ENCODE measurements around the gene SAMD14. TPM values are rescaled to one million over a fixed set of nuclear protein-coding genes. Genes with fewer than 3 reads are reported as not detected.

Gene SAMD14
- total and polyA plus RNA-seq, 2 of the 4 experiments (the other 2 are of a cell fraction), result 1.4 to 6.2 TPM

DNA sequence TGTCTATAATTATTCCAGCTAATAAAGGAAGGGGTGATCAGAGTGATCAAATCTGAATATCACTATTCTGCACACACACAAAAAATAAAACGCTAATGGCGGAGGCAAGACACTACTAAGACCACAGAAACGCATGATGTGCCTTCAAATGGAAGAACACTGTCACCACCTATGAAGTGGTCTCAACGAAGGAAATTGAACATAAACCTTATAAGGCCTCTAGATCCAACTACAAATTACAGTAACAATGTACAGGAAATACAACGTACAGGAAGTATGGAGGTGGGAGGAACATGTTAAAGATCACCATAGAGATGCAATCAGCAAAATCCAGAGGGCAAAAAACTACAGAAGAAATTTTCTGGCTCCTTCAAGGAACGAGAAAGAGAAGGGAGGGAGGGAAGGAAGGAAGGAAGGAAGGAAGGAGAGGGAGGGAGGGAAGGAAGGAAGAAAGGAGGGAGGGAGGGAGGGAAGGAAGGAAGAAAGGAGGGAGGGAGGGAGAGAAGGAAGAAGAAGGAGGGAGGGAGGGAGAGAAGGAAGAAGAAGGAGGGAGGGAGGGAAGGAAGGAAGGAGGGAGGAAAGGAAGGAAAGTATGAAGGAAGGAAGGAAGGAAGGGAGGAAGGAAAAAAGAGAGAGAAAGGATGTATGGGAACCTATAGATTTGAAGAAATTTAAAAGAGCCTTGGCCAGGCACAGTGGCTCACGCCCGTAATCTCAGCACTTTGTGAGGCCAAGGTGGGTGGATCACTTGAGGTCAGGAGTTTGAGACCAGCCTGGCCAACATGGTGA, 32.7 kb upstream of the SAMD14 start (continued):
- TF ChIP-seq RFX5 (IDR thresholded peaks at IDR 0.05; ENCODE audit: low read depth, low read length), result no peak

DNA sequence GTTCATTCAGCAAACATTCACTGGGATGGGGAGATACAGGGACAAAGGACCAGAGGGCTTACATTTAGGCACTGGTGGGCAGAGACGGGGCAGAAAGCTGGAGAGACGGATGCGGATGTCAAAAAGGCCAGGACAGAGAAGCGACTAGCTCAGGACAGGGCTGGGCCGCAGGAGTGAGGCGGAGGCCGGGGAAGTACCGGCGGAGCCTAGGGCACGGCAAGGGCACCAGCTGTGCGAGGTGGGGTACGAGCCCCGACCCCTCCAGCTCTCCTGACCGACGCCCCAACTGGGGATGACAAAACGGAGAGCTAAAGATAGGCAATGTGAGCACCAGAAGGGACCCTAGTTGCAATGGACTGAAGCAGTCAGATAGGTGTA, 31.9 kb upstream of the SAMD14 start:
- Histone ChIP-seq H4K91ac (ENCODE audit: insufficient read depth, low read depth, low read length) (peak overlapping the region; percentile 80; the same call in 1 of the 2 replicates), H2AFZ (replicated peaks; ENCODE audit: low read length, poor library complexity) (peak overlapping the region; percentile 100), H2BK120ac (ENCODE audit: low read depth, low read length) (peak overlapping the region; percentile 90), H3K18ac (ENCODE audit: low read depth, low read length) (peak overlapping the region; percentile 15; the same call in 1 of the 2 replicates), H3K27ac (ENCODE audit: insufficient read depth, low read length) (no peak overlapping the region), H2BK15ac (ENCODE audit: low read depth, low read length) (peak overlapping the region; percentile 79; the same call in 1 of the 3 replicates), H3K79me1 (ENCODE audit: low read depth in 1 of 2, low read length in 2 of 2) (peaks cover 0 to 5% of the 10 kb centered on the region in 2 experiments; a peak in 1 of 4 replicates), H3K4me3 (ENCODE audit: insufficient read depth, low read depth, low read length) (peak overlapping the region; percentile 10; the same call in 1 of the 2 replicates), H3K4ac (ENCODE audit: low read depth, low read length) (peak overlapping the region; percentile 85), H3K56ac (ENCODE audit: extremely low read depth, insufficient read depth, low read length) (no peak overlapping the region), H4K20me1 (ENCODE audit: insufficient read depth, low read length) (no peaks in the 10 kb centered on the region), H3K14ac (replicated peaks; ENCODE audit: low read depth, low read length) (peak overlapping the region; percentile 91), H3K36me3 (ENCODE audit: control insufficient read depth, insufficient read depth, low read length) (no peaks in the 10 kb centered on the region), H2AK9ac (replicated peaks; ENCODE audit: low read depth, low read length, poor library complexity) (peak overlapping the region; percentile 70), H4K5ac (ENCODE audit: low read depth, low read length) (peak overlapping the region; percentile 37; the same call in 1 of the 2 replicates), H3K23ac (ENCODE audit: low read depth, low read length) (peak overlapping the region; percentile 89; the same call in 1 of the 2 replicates), H3K27me3 (ENCODE audit: control insufficient read depth, insufficient read depth, low read length) (no peaks in the 10 kb centered on the region), H2AK5ac (ENCODE audit: low read depth, low read length) (peak overlapping the region; percentile 33; the same call in 1 of the 2 replicates), H3K4me1 (ENCODE audit: control insufficient read depth, insufficient read depth, low read length) (peaks cover 5% of the 10 kb centered on the region; the same call in 1 of the 2 replicates), H2BK20ac (ENCODE audit: low read depth, low read length) (peak overlapping the region; percentile 90; the same call in 1 of the 2 replicates), H3K9me1 (ENCODE audit: insufficient read depth, low read length) (no peaks in the 10 kb centered on the region), H2BK5ac (ENCODE audit: low read depth, low read length, poor library complexity, severe bottlenecking) (no peak overlapping the region), H3K4me2 (ENCODE audit: low read depth, low read length) (peak overlapping the region; percentile 83), H3K9ac (ENCODE audit: low read depth, low read length) (peak overlapping the region; percentile 34; the same call in 1 of the 2 replicates), H4K8ac (ENCODE audit: low read depth in 2 of 2, low read length in 2 of 2) (peak overlapping the region in 1 of 2 experiments; percentile 90; a peak in 2 of 4 replicates), H3K9me3 (ENCODE audit: control insufficient read depth, insufficient read depth, low read length) (no peaks in the 10 kb centered on the region)
- POLR2A ChIA-PET (ENCODE audit: unreplicated experiment), result interaction anchor here (1.0 to 1.4 kb wide), 2 partner anchors 42 to 48 kb away, joined by 3 read pairs; no protein-coding TSS in a partner anchor
- no peak for ATAC-seq (ENCODE audit: low read depth)
- dilution Hi-C loops (cut with HindIII; ENCODE audit: low sequenced_read_pairs, unreplicated experiment), result no loop called here
- DNase-seq, result no peak
- no TSS peak for BruUV-seq (replicated peaks)
- 62% methylated on average over 9 of the region's 16 CpGs; no CpG with 5 or more reads in 1 of the 2 experiments for WGBS, 2 experiments (ENCODE audit: extremely low coverage in 2 of 2, insufficient read length in 1 of 2)
- CTCF ChIA-PET, result interaction anchor here (0.9 to 2.2 kb wide), 12 partner anchors 10 to 132 kb away, joined by 3 to 12 read pairs (median 4); no protein-coding TSS in a partner anchor
- intact Hi-C loops (cut with micrococcal nuclease), result loop anchor here (1.0 kb wide), 3 partner anchors 22 to 67 kb away; partner anchors contain the start of gene PDK2
- in situ Hi-C loops (cut with MboI; ENCODE audit: low sequenced_read_pairs), result no loop called here
- TF ChIP-seq RFX5 (IDR thresholded peaks at IDR 0.05; ENCODE audit: low read depth, low read length) (no peak), BHLHE40 (IDR thresholded peaks at IDR 0.05; ENCODE audit: low read depth, low read length) (no peak), FOS (IDR thresholded peaks at IDR 0.05; ENCODE audit: low read depth, low read length) (no peak), CEBPB (IDR thresholded peaks at IDR 0.05; ENCODE audit: low read depth, low read length) (no peak), MAZ (IDR thresholded peaks at IDR 0.05; ENCODE audit: borderline replicate concordance, low read depth, low read length) (no peak), RAD21 (IDR thresholded peaks at IDR 0.05; ENCODE audit: low read length) (no peak), MAFK (IDR thresholded peaks at IDR 0.05; ENCODE audit: low read depth, low read length) (no peak), SMC3 (IDR thresholded peaks at IDR 0.05; ENCODE audit: low read depth, low read length) (no peak), CHD1 (IDR thresholded peaks at IDR 0.05; ENCODE audit: low read depth, low read length) (no peak), POLR2A (IDR thresholded peaks at IDR 0.05; ENCODE audit: low read depth, low read length) (no peak), MXI1 (IDR thresholded peaks at IDR 0.05; ENCODE audit: borderline replicate concordance, low read depth, low read length) (no peak)
- TF ChIP-seq, protein P1, sequence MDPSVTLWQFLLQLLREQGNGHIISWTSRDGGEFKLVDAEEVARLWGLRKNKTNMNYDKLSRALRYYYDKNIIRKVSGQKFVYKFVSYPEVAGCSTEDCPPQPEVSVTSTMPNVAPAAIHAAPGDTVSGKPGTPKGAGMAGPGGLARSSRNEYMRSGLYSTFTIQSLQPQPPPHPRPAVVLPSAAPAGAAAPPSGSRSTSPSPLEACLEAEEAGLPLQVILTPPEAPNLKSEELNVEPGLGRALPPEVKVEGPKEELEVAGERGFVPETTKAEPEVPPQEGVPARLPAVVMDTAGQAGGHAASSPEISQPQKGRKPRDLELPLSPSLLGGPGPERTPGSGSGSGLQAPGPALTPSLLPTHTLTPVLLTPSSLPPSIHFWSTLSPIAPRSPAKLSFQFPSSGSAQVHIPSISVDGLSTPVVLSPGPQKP (IDR thresholded peaks at IDR 0.05; ENCODE audit: borderline replicate concordance, low read depth, low read length), result no peak
- TF ChIP-seq, protein P2, sequence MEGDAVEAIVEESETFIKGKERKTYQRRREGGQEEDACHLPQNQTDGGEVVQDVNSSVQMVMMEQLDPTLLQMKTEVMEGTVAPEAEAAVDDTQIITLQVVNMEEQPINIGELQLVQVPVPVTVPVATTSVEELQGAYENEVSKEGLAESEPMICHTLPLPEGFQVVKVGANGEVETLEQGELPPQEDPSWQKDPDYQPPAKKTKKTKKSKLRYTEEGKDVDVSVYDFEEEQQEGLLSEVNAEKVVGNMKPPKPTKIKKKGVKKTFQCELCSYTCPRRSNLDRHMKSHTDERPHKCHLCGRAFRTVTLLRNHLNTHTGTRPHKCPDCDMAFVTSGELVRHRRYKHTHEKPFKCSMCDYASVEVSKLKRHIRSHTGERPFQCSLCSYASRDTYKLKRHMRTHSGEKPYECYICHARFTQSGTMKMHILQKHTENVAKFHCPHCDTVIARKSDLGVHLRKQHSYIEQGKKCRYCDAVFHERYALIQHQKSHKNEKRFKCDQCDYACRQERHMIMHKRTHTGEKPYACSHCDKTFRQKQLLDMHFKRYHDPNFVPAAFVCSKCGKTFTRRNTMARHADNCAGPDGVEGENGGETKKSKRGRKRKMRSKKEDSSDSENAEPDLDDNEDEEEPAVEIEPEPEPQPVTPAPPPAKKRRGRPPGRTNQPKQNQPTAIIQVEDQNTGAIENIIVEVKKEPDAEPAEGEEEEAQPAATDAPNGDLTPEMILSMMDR (conservative IDR thresholded peaks at IDR 0.05; ENCODE audit: low read depth, low read length), result no peak
